ENCODE measurements around the gene TMEM89.

The TMEM89 gene, protein sequence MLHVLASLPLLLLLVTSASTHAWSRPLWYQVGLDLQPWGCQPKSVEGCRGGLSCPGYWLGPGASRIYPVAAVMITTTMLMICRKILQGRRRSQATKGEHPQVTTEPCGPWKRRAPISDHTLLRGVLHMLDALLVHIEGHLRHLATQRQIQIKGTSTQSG

DNA sequence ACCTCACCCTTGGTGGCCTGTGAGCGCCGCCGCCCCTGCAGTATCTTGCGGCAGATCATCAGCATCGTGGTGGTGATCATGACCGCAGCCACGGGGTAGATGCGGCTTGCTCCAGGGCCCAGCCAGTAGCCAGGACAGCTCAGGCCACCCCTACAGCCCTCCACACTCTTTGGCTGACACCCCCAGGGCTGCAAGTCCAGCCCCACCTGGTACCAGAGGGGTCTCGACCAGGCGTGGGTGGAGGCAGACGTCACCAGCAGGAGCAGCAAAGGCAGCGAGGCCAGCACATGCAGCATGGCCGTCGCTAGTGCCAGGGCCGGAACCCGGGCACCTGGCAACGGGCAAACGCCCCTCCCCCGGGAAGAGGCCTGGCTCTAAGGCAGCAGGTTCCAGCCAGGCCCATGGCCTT, at the start of gene TMEM89:
TSS of gene TMEM89 (minus strand) at position 309 of the 409 bp plus-strand sequence. CDS start at position 296, 13 bp downstream.
- CTCF ChIA-PET, result interaction anchor here (1.1 to 6.3 kb wide), 2 partner anchors 13 to 23 kb away, joined by 3 to 45 read pairs; partner anchors contain the start of gene SLC26A6
- no peak for DNase-seq (ENCODE audit: low read depth, low spot score)
- H3K4me3 ChIP-seq (ENCODE audit: low read depth, low read length), result no peak within 1 kb of the TSS
- TF ChIP-seq, protein P1, sequence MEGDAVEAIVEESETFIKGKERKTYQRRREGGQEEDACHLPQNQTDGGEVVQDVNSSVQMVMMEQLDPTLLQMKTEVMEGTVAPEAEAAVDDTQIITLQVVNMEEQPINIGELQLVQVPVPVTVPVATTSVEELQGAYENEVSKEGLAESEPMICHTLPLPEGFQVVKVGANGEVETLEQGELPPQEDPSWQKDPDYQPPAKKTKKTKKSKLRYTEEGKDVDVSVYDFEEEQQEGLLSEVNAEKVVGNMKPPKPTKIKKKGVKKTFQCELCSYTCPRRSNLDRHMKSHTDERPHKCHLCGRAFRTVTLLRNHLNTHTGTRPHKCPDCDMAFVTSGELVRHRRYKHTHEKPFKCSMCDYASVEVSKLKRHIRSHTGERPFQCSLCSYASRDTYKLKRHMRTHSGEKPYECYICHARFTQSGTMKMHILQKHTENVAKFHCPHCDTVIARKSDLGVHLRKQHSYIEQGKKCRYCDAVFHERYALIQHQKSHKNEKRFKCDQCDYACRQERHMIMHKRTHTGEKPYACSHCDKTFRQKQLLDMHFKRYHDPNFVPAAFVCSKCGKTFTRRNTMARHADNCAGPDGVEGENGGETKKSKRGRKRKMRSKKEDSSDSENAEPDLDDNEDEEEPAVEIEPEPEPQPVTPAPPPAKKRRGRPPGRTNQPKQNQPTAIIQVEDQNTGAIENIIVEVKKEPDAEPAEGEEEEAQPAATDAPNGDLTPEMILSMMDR (IDR thresholded peaks at IDR 0.05; ENCODE audit: insufficient read depth, low read length, missing control alignments), result no peak
- POLR2A ChIA-PET, result no interaction called here

DNA sequence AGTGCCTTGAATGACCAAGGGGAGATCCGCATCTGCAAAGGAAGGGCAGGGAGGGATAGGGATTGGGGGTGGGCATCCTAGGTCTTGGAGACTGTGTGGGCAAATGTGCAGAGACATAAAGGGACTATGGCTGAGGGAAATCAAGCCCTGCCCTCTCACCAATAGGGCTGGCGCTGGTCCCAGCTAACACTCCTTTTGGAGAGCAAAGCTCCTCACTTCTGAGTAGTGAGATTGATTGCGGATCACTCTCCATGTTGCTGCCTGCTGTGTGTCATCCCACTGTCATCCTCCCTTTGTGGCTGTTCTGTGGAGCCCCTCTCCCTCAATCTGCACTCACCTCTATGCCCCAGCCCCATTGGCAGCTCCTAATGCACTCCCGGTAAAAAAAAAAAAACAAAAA, 43.4 kb upstream of the TMEM89 start:
- POLR2A ChIA-PET, result no interaction called here

DNA sequence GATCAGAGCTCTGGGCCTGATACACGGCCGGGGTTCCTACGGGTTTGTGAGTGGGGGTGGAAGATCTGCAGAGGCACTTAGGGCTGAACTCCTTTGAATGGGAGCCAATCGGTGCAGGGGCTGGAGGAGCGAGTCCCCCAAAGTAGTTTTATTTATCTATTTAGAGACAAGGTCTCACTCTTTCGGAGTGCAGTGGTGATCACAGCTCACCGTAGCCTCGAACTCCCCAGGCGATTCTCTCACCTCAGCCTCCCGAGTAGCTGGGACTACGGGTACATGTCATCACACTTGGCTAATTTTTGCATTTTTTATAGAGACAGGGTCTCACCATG, 42.7 kb upstream of the TMEM89 start:
- ChIA-PET CTCF (interaction anchor here (0.9 to 5.6 kb wide), 11 partner anchors 9 to 424 kb away, joined by 3 to 37 read pairs (median 4); partner anchors contain the start of genes NCKIPSD, SLC26A6 and ZNF589), POLR2A (interaction anchor here (2.4 kb wide), 1 partner anchor 30 kb away, joined by 25 read pairs; the partner anchor contains the start of gene SLC26A6)
- TF ChIP-seq, protein P1 (IDR thresholded peaks at IDR 0.05; ENCODE audit: insufficient read depth, low read length, missing control alignments), result no peak
- DNase-seq (ENCODE audit: low read depth, low spot score), result no peak
- H3K4me3 ChIP-seq (ENCODE audit: low read depth, low read length), result no peak overlapping the region; the same call in 1 of the 2 replicates

More for the DNA sequence above, 43.4 kb upstream of the TMEM89 start:
- H3K4me3 ChIP-seq (ENCODE audit: low read depth, low read length), result no peak overlapping the region
- TF ChIP-seq, protein P1 (IDR thresholded peaks at IDR 0.05; ENCODE audit: insufficient read depth, low read length, missing control alignments), result no peak
- no peak for DNase-seq (ENCODE audit: low read depth, low spot score)
- CTCF ChIA-PET, result interaction anchor here (1.0 to 5.6 kb wide), 9 partner anchors 8 to 106 kb away, joined by 3 to 37 read pairs (median 5); partner anchors contain the start of genes NCKIPSD and SLC26A6

DNA sequence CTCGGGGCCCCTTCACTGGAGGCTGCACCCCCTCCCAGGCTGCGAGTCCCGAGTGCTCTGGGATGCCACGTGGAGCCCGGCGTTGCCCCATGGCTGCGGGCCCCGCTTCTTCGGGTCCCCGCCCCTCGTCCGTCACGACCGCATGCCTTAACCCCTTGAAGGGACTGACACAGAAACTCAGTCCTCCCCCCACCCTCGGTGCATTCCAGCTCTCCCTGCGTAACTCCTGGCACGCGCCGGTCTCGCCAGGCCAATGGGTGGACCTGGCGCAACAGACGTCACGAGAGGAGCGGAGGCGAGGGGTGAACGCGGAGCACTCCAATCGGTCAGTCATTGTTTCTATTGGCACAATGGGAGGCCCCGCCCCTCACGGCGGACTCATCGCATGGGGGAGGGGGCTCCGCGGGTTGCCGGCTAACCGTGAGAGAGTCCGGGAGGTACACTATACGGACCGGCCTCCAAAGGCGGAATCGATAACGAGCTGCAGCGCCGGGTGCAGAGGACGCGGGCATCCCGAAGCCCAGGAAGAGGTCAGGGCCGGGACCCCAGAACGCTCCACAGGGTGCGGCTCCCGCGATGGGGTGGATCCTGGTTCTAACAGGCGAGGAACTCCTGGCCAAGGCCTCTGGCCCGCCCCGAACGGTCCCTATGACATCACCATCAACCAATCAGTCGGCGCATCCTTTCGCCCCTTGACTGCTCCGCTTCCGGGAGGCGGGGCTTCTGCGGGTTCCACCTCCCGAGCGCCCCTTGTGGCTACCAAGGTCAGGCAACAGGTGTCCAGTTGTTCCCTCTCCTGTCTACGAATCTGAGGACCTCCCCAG, 42.1 kb upstream of the TMEM89 start:
- peak overlapping the region; percentile 70 for H3K4me3 ChIP-seq (ENCODE audit: low read depth, low read length)
- ChIA-PET POLR2A (interaction anchor here (0.6 to 2.4 kb wide), 4 partner anchors 10 to 258 kb away, joined by 3 to 25 read pairs (median 4); partner anchors contain the start of gene SLC26A6), CTCF (interaction anchor here (0.9 to 5.6 kb wide), 15 partner anchors 9 to 423 kb away, joined by 3 to 37 read pairs (median 4); partner anchors contain the start of genes NCKIPSD, SLC26A6 and ZNF589)
- TF ChIP-seq, protein P1 (IDR thresholded peaks at IDR 0.05; ENCODE audit: insufficient read depth, low read length, missing control alignments), result peak; percentile 80
- DNase-seq (ENCODE audit: low read depth, low spot score), result peak; percentile 92

DNA sequence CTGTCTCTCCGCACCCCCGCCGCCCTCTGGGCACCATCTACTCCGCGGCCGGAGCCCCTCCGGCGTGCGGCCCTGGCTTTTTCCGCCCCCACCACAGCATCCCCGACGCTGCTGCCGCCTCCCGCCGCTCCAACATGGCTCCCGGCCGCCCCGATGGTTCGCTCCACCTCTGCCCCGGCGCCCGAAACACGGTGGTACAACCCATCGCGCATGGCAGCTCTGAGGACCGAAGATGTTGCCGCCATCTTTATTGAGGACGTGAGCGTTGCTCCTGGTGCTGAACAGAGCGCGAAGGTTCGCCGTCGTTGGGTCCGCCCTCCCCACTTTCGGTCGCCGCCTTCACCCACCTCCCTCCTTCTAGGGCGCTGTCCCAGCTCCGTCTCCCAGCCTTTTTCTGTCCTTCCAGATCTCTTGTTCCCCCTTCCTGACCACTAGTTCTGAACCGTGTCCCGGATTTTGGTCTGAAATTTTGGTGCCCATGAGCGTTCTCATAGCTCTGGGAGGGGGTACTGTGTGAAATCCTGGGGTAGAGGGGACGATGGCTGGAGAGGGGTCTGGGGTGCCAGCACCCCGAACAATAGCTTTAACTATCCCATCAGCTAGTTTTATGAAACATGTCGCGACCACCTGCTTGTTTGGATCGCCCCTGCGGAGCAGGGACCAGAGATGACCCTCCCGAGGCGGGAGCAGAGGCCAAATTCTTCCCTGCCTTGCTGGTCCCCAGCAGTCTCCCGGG, 41.4 kb upstream of the TMEM89 start, which contains the start of gene CELSR3:
TSS of gene CELSR3 (minus strand) at position 134 of the 736 bp plus-strand sequence. CDS start 252 bp downstream, outside the sequence.
- TF ChIP-seq, protein P1 (IDR thresholded peaks at IDR 0.05; ENCODE audit: insufficient read depth, low read length, missing control alignments), result no peak
- ChIA-PET CTCF (interaction anchor here (1.0 to 5.6 kb wide), 12 partner anchors 10 to 199 kb away, joined by 3 to 37 read pairs (median 4); partner anchors contain the start of genes NCKIPSD and SLC26A6), POLR2A (interaction anchor here (0.6 to 2.4 kb wide), 5 partner anchors 9 to 259 kb away, joined by 3 to 25 read pairs (median 4); partner anchors contain the start of gene SLC26A6)
- peak; percentile 36 for DNase-seq (ENCODE audit: low read depth, low spot score)
- H3K4me3 ChIP-seq (ENCODE audit: low read depth, low read length), result peak within 1 kb of the TSS; percentile 70

All from AG04449 (cell line).